ENCODE data around the gene BLCAP.
A peak's percentile ranks its signal among the peaks of the same experiment; 100 is the strongest.
"Not testable (repeated sequence)": the region's sequence is repeated elsewhere in the genome, so short reads cannot be mapped to it uniquely, and the experiment has no call there.

The BLCAP gene

DNA sequence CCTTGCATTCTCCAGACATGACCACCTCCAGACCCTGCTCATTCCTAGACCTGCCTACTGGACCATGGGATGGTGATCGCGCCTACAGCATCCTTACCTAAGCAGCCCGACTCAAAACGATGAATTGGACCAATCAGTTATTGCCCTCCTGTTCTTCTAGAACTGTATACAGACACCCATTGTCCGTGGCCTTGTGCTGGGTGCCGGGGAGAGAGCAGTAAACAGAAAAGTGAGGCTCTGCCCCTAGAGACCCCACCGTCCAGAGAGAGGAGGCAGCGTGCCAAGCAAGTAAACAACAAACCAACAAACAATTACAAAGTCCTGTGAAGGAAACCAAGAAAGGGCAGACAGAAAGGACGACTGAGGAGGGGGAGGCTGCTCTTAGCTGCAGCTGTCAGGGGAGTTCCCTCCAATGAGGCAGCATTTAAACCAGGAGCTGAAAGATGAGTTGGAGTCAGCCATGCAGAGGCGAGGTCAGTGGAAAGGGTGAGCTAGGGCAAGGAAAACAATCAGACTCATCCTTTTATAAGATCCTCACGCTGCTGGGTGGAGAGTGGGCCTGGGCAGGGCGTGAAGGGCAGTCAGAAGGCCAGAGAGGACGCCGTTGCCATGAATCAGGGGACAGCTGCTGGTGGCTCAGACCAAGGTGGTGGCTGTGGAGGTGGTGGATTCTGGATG is 37.6 kb upstream of the BLCAP start:
- TF ChIP-seq JUND (IDR thresholded peaks at IDR 0.05; ENCODE audit: low read depth), result no peak
- DNase-seq (ENCODE audit: low read depth in 1 of 2, low spot score in 1 of 2), result no peak
- in situ Hi-C loops (cut with HindIII; ENCODE audit: low pct_unique_long_range_greater_than_20kb, low sequenced_read_pairs), result no loop called here

DNA sequence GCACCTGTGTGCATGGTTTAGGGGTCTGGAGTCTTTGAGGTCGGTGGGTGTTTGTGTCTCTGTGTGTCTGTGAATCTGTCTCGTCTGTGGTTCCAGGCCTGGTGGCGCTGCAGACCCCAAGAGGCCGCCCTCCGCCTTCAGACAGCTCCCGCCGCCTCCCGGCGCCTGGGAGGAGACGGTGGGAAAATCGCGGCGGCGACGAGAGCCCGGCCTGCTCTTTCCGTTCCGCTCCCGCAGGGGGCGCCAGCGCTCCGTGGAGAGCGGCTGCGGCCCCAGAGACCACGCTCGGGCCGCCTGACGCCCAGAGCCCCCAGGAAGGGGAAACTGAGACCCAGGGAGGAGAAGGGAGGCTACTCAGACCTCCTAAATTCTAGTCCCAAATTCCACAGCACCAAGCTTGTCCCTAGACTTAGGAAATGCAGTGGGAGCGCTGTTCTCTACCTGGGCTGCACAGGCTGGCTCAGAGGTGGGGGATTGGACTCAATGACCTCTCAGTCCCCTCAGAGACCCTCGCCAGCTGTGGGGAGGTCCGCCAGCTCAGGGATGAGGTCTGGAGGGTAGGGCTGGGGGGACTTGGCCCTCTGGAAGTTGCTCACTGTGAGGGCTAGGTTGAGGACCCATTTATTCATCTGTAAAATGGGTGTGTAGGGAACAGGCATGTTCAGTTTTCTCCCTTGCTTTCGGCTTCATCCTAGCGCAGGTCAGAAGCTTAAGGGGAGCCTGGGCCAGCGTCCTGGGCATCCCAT is 36.9 kb upstream of the BLCAP start:
- peak; percentile 52 to 64 for DNase-seq (ENCODE audit: low read depth in 1 of 2, low spot score in 1 of 2)
- in situ Hi-C loops (cut with HindIII; ENCODE audit: low pct_unique_long_range_greater_than_20kb, low sequenced_read_pairs), result no loop called here
- TF ChIP-seq JUND (IDR thresholded peaks at IDR 0.05; ENCODE audit: low read depth), result no peak

DNA sequence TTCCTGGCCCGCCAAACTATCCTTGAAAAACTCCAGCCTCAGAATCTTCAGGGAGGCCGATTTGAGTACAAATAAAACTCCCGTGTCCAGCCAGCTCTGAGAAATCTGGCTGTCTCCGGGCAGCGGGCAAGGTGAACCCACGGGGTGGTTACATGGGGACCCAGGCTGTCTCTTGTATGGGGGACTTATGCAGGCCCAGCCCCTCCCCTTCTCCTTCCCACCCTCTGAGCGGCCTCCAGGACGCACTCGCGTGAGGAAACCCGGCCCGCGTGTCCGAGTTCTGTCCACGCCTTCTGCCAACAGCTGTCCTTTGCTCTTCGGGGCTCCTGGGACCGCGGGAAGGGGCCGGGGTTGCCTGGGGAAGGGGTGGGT is 36.3 kb upstream of the BLCAP start:
- DNase-seq (ENCODE audit: low read depth in 1 of 2, low spot score in 1 of 2), result no peak
- TF ChIP-seq JUND (IDR thresholded peaks at IDR 0.05; ENCODE audit: low read depth), result no peak
- in situ Hi-C loops (cut with HindIII; ENCODE audit: low pct_unique_long_range_greater_than_20kb, low sequenced_read_pairs), result no loop called here

DNA sequence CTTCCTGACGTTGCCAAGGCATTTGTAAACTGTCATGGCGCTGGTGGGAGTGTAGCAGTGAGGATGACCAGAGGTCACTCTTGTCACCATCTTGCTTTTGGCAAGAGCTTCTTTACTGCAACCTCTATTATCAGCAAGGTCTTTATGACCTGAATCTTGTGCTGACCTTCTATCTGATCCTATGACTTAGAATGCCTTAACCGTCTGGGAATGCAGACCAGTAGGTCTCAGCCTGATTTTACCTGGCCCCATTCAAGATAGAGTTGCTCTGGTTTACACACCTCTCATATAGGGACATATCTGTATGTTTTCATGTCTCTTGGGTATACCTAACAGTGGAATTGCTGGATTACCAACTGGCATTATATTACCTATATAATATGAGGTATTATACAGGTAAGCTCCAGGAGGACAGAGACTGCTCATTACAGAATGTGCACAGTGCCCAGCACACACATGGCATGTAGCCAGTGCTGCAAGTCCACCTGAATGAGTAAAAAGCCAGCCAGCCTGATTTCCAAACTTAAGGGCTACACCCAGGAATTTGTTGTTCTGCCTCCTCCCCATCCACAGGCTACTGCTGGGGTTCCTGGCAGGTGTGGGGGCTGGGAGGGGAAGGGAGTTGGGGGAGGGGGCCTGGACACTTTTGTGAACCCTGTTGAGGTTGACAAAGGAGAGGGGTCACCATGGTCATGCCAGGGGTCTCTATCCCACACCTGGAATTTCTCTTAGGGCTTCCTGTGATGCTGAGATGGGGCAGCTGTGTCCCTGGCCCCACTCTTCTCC is 35.2 kb upstream of the BLCAP start:
- DNase-seq (ENCODE audit: low read depth in 1 of 2, low spot score in 1 of 2), result no peak
- in situ Hi-C loops (cut with HindIII; ENCODE audit: low pct_unique_long_range_greater_than_20kb, low sequenced_read_pairs), result no loop called here
- TF ChIP-seq JUND (IDR thresholded peaks at IDR 0.05; ENCODE audit: low read depth), result no peak

DNA sequence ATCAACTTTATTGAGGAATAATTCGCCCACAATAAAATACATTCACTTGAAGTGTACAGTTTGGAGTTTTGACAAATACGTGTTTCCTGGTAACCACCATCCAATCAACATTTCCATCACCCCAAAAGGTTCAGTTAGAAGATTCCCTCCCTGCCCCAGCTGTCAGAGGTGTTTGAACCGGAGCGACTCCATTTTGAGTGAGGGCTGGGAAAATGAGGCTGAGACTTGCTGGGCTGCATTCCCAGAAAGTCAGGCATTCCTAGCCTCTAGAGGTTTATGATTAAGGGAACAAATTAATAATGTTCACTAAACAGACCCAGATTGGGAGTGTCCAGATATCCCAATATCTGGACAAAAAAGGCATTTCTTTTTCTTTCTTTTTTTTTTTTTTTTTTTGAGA is 33.0 kb upstream of the BLCAP start:
- no peak for TF ChIP-seq JUND (IDR thresholded peaks at IDR 0.05; ENCODE audit: low read depth)
- no peak for DNase-seq (ENCODE audit: low read depth in 1 of 2, low spot score in 1 of 2)
- in situ Hi-C loops (cut with HindIII; ENCODE audit: low pct_unique_long_range_greater_than_20kb, low sequenced_read_pairs), result no loop called here

DNA sequence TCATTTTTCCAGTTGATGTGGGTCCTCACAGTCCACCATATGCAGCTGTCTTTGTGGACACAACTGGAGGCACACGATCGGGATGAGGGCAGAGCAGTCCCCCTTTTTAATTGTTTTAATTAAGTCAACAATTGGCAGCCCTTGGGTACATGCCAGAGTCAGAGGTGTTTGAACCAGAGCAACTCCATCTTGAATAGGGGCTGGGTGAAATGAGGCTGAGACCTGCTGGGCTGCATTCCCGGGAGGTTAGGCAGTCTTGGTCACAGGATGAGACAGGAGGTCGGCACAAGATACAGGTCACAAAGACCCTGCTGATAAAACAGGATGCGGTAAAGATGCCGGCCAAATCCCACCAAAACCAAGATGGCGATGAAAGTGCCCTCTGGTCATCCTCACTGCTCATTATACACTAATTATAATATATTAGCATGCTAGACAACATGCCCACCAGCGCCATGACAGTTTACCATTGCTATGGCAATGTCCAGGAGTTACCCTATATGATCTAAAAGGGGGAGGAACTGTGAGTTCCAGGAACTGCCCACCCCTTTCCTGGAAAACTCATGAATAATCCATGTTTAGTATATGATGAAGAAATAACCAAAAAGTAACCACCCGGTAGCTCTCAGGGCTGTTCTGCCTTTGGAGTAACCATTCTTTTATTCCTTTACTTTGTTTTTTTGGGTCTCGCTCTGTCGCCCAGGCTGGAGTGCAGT is 31.8 kb upstream of the BLCAP start:
- in situ Hi-C loops (cut with HindIII; ENCODE audit: low pct_unique_long_range_greater_than_20kb, low sequenced_read_pairs), result no loop called here
- DNase-seq (ENCODE audit: low read depth in 1 of 2, low spot score in 1 of 2), result no peak
- no peak for TF ChIP-seq JUND (IDR thresholded peaks at IDR 0.05; ENCODE audit: low read depth)

DNA sequence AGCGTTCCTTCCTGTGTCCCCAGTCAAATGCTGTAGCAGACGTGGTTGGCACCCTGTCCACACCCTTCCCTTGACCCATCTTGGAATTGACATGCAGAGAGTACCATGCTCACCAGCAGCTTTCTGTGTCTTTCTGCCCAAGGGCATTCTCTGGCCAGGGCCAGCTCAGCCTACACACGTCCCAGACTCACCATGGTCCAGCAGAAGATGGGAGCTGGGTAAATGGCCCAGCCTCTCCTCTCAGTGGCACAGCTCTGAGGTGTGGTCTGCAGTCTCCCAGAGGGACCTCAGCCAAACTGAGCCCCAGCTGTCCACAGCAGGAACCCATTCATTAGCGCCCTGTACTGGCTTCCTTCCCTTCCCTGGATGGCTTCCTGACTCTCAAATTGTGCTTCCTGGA is 31.1 kb upstream of the BLCAP start:
- DNase-seq (ENCODE audit: low read depth in 1 of 2, low spot score in 1 of 2), result no peak
- in situ Hi-C loops (cut with HindIII; ENCODE audit: low pct_unique_long_range_greater_than_20kb, low sequenced_read_pairs), result no loop called here
- TF ChIP-seq JUND (IDR thresholded peaks at IDR 0.05; ENCODE audit: low read depth), result no peak

DNA sequence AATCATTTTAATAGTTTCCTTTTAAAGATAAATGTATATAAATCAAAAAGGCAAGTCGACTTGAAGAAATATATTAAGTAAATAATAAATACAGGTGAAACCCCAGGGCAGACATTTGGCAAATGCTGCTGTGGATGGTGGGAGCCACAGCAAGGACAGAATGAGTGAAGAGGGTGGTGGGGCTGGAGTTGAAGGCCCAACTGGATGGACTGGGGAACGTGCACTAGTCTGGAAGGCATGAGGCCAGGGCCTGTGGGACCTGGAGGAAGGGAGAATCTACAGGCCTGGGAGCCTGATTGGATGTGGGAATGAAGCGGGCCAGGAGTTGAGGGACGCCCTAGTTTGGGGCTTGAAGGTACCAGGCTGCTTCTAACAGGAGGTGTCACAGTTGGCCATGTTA is 30.6 kb upstream of the BLCAP start:
- TF ChIP-seq JUND (IDR thresholded peaks at IDR 0.05; ENCODE audit: low read depth), result no peak
- in situ Hi-C loops (cut with HindIII; ENCODE audit: low pct_unique_long_range_greater_than_20kb, low sequenced_read_pairs), result no loop called here
- no peak for DNase-seq (ENCODE audit: low read depth in 1 of 2, low spot score in 1 of 2)

DNA sequence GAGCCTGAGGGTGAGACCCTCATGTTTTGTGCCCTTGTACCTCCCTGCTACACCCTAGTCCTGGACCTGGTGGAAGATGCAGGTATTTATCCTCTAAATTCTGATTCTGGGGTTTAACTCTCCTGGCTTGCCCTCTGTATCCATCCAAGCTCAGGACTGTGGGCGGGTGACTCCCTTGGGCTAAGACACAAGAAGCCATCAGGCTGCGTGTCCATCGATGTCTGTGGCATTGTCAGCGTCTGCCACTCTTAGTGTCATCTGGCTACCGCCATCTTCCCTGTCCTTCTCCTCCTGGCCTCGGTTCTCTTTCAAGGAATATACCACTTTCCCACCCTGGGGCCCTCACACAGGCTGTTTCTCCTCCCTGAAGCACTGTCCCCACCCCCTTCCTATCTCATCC is 28.9 kb upstream of the BLCAP start:
- in situ Hi-C loops (cut with HindIII; ENCODE audit: low pct_unique_long_range_greater_than_20kb, low sequenced_read_pairs), result no loop called here
- no peak for TF ChIP-seq JUND (IDR thresholded peaks at IDR 0.05; ENCODE audit: low read depth)
- no peak for DNase-seq (ENCODE audit: low read depth in 1 of 2, low spot score in 1 of 2)

DNA sequence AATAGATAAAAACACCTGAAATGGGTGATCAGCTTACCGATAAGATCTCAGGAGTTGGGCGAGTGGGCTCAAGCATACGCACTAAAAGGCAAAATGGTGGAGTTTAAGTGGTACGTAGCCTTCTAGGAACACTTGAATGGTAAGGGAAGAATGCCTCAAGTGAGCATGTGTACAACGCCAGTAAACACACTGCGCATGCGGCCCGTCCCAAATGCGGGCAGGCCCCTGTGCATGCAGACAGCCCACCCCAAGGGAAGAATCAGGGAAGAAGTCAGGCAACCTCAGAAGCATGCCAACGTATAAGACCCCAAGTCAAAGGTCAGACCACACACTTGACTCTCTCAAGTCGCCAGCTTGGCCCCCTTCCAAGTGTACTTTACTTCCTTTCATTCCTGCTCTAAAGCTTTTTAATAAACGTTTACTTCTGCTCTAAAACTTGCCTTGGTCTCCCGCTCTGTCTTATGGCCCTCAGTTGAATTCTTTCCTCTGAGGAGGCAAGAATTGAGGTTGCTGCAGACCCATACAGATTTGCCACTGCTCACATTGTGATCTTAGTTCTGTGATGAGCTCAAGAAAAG is 27.1 kb upstream of the BLCAP start:
- DNase-seq (ENCODE audit: low read depth in 1 of 2, low spot score in 1 of 2); in situ Hi-C loops (cut with HindIII; ENCODE audit: low pct_unique_long_range_greater_than_20kb, low sequenced_read_pairs): not testable (repeated sequence)

DNA sequence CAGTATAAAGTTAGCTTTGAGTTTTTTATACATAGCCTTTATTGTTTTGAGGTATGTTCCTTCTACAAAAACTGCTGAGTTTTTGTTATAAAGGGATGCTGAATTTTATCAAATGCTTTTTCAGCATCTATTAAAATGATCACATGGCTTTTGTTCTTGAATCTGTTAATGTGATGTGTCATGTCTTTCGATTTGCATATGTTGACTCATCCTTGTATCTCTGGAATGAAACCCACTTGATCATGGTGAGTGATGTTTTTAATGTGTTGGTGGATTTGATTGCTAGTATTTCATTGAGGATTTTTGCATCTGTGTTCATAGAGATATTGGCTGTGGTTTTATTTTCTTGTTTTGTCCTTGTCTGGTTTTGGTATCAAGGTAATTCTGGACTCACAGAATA is 24.7 kb upstream of the BLCAP start:
- TF ChIP-seq JUND (IDR thresholded peaks at IDR 0.05; ENCODE audit: low read depth), result no peak
- in situ Hi-C loops (cut with HindIII; ENCODE audit: low pct_unique_long_range_greater_than_20kb, low sequenced_read_pairs), result no loop called here
- DNase-seq (ENCODE audit: low read depth in 1 of 2, low spot score in 1 of 2), result no peak

DNA sequence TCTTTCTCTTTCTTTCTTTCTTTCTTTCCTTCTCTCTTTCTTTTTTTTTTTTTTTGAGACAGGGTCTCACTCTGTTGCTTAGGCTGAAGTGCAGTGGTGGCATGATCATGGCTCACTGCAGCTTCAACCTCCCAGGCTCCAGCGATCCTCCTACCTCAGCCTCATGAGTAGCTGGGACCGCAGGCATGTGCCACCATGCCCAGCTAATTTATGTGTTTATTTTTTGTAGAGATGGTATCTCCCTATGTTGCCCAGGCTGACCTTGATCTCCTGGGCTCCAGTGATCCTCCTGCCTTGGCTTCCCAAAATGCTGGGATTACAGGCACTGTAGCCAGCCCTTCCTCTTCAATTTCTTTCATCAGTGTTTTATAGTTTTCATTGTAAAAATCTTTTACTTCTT is 24.0 kb upstream of the BLCAP start:
- peak in 1 of 2 experiments; percentile 20 for DNase-seq (ENCODE audit: low read depth in 1 of 2, low spot score in 1 of 2)
- in situ Hi-C loops (cut with HindIII; ENCODE audit: low pct_unique_long_range_greater_than_20kb, low sequenced_read_pairs), result not testable (repeated sequence)

DNA sequence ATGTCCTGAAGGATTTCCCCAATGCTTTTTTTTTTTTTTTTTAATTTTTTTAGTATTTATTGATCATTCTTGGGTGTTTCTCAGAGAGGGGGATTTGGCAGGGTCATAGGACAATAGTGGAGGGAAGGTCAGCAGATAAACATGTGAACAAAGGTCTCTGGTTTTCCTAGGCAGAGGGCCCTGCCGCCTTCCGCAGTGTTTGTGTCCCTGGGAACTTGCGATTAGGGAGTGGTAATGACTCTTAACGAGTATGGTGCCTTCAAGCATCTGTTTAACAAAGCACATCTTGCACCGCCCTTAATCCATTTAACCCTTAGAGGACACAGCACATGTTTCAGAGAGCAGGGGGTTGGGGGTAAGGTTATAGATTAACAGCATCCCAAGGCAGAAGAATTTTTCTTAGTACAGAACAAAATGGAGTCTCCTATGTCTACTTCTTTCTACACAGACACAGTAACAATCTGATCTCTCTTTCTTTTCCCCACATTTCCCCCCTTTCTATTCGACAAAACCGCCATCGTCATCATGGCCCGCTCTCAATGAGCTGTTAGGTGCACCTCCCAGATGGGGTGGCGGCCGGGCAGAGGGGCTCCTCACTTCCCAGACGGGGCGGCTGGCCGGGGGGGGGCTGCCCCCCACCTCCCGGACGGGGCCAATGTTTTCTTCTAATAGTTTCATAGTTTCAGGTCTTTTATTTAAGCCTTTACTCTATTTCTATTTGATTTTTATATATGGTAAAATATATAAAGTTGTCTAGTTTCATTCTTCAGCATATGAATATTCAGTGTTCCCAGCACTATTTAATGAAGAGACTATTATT is 22.6 kb upstream of the BLCAP start:
- DNase-seq (ENCODE audit: low read depth in 1 of 2, low spot score in 1 of 2); in situ Hi-C loops (cut with HindIII; ENCODE audit: low pct_unique_long_range_greater_than_20kb, low sequenced_read_pairs): not testable (repeated sequence)
